DMS114 treated with DMSO at 0.1 percent for 48 hours (cell line): ENCODE measurements around the gene PRDM12.
"Not testable (repeated sequence)": the region's sequence is repeated elsewhere in the genome, so short reads cannot be mapped to it uniquely, and the experiment has no call there.

ENCODE experiments used
- DNase-seq: peaks from one replicate; lab custom pipeline; 2025; ENCODE audit not compliant: unreplicated experiment; lab: John Stamatoyannopoulos, UW

PRDM12 gene

DNA sequence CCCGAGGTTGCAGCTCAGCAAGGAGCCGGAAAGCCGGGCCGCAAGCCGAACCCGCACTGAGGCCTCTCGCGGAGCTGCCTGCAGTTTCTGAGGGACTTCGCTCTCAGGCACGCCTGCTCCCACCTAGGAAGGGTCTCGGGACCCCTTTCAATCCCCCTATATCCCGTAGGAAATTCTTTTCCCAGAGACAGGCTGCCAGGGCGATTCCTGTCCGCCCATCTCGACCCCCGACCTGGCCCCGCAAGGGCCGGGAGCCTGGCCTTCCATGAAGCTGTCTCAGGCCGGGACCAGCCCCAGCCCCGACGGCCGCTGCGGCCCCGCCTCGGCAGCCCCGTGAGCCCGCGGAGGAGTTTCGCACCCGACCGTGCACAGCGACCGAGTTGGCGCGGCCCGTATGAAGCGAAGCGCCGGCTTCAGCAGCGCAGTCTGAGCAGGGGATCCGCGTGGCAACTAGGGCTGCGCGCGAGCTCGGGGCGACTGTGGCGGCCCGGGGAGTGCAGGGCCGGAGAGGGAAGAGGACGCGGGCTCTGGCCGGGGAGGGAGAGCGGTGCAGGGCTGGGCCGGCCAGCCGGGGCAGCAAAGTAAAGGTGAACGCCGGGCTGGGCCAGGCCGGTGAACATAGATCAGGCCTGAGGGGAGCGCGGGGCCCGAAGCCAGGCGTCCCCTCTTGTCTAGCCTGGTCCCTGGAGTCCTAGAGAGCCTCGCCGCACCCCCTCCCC is 977 bp upstream of the PRDM12 start:
- DNase-seq, result no peak

DNA sequence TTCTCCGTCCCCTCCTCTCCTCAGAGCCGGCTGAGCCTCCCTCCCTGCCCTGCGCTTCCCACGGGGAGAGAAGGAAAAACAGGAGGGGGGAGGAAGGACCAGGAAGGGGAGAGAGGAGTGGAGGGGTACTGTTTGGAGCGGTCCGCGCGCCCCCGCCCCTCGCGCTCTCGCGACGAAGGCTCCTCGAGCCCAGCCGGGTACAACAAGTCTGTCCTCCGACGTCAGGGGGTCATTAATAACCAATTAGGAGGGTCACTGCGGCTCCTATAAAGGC is 480 bp upstream of the PRDM12 start:
- DNase-seq, result no peak

DNA sequence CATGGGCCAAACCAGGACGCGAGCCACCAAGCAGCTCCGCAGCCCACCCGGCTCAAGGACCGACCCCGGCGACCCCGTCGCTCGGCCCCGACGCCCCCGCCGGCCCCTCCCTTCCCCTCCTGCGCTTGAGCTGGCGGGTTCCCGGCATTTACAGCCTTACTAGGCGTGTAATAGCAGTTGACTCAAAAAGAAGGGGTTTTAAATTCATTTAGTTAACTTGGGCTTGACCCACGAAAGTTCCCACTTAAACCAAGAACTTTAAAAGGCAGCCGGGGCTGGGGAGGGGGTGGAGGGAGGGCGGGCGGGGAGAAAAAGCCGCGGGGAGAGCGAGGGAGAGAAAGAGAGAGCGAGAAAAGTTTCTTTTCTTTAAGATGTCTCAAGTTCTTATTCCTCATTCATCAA is 636 bp downstream of the PRDM12 start:
- no peak for DNase-seq

DNA sequence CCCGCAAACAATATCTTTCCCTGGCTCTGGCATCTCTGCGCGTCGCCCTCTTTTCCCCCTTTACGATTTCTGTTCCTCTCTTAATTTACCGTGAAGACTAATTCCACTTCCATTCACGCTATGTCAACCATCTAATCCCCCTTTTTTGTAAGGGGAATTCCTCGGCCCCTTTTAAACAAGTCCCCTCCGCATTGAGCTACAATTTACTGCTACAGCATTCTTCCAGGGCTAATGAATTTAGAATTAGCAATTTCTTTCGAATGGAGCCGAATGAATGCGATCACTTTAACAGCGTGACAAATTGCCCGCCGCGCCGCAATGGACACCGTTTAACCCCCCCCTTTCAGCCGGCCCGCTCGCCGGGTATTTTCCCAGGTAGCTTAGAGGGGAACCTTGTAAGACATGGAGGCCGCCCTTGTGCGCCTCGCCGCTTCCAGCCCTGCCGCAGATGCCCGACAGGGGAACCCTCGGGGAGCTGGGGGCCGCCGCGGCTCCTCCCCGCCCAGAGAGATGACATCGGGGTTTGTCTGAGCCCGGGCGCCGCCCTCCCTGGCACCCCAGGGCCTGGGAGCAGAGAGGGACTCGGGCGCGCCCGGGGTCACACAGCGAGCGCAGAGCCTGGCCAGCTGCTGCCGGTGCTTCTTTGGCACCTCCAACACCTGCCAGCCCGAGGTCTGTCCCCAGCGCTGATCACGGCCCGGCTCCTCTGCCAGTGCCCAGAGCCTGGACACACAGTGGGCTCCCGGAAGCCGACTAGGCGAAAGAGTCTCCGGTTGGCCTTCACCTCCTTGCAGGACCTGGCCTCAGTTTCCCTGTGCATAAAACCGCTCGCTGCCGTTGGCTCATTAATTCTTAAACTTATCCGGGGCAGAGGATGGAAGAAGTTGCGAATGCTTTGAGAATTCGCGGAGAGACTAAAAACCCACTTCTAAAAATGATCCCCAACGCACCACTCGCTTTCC is 1.3 kb downstream of the PRDM12 start:
- no peak for DNase-seq

- no peak for DNase-seq
Observed at GRCh38 chr9:130666393-130667119, 2.2 kb downstream of the PRDM12 start.

DNA sequence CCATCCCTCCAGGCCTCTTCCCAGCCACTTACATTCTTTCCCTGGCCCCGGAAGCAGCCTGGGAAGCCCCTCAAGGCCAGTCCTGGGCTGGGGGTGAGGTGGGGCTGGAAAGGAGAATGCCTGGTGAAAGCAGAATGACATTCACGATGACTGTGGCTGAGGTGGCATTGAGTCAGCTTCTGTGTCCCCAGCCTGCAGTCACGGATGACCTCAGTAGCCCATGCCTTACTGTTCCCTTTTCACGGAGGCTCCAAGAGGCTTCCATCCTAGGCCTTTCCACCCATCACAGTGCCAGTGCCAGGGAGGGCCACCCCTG is 2.7 kb downstream of the PRDM12 start:
- no peak for DNase-seq

- no peak for DNase-seq
Observed at GRCh38 chr9:130668196-130668595, 3.8 kb downstream of the PRDM12 start.

DNA sequence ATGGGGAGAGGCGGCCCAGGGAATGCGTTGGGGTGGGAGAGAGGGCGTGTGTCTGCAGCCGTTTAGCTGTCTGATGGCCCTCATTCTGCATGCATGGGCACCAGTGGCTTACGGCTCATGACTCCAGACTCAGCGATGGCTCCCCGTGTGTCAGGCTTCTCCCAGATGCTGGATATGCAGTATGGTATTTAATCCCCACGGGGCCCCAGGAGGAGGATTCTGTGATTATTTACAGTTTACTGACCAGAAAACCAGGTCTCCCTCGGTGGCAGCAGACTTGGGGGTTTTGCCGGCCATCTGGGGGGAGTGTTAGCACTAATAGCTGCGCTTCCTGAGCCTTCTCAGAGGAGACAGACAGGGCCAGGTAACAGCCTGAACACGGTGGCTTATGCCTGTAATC is 4.3 kb downstream of the PRDM12 start:
- DNase-seq, result no peak

DNA sequence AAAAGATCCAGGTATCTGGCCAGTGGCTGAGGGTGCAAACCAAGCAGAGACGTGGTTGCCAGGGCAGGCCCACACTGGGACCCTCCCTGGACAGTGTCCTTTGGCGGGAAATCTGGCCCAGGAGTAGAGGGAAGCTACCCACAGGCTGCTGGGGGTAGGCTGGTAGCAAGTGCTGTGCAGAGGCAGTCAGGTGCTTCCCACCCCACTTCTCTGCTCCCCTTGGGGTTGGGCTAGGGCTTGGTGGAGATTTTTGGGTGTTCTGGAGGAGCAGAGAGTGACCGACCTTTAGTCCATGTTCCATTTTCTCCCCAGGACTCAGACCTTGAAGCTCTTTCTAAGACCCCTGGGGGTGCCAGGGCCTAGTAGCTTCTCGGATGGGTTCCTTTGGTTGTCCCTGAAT is 5.6 kb downstream of the PRDM12 start:
- no peak for DNase-seq

GRCh38 chr9:130670644-130671043 is 6.2 kb downstream of the PRDM12 start:
- no peak for DNase-seq

GRCh38 chr9:130672466-130672865 is 8.1 kb downstream of the PRDM12 start:
- no peak for DNase-seq

DNA sequence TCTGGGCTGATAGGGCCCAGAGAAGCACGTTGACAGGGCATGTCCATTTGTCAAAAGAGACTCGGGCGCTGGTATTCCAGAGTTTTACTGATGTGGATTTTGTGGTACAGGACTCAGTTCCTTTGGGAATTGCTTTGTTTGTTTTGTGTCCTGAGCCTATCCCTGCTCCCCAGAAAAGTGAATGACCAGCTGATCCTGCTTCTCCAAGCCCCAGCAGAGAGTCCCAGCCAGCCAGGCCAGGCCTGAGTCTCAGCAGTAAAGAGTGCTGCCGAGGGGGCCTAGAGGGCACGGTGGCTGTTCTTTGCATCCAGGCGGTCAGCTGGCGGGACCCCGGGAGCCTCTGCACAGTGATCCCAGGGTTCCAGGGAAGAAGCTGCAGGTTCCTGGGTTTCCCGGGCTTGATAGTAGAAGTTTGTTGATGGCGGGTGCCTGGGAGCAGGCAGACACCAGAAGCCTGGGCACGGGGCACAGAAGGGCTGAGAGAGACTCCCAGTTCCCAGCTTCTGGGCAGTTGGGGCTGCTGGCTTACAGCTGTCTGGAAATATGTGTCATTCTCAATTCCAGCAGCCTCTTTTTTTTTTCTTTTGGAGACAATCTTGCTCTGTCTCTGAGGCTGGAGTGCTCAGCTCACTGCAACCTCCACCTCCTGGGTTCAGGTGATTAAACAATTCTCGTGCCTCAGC is 8.7 kb downstream of the PRDM12 start:
- no peak for DNase-seq

DNA sequence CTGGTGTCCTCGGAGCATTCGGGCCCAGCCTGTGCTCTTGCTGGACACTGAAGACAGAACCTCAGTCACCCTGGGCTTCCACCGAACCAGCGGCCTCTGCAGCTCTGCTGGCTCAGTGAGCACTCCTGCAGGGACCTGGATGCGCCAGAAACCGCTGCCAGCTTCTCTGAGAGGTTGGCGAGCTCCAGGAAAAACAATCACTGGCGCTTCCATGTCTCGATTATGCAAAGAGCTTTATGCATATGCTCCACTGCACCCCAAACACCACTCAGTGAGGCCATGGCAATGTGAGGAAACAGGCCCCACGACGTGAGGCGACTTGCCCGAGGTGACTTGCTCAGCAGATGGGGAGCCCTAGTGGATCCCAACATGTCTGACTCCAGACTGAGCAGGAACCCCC is 11.0 kb downstream of the PRDM12 start:
- no peak for DNase-seq

DNA sequence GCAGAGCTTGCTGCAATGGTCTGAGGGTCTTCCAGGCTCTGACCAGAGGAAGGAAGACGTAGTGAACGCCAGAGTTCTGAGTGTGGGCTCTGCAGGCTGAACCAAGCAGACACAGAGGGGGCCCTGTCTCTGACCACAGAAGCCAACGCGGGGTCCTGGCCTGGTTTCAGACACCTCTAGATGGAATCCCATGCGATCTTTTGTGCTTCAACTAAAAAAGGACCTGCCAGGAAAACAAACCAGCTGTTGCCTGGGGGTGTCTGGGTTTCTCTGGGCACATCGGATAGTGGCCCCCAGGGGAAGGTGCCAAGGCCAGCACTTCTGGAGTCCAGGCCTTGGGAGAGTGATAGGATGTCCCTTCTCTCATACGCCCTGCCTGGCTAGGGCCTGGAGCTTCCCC is 12.9 kb downstream of the PRDM12 start:
- DNase-seq, result no peak

GRCh38 chr9:130680836-130681768 is 16.7 kb downstream of the PRDM12 start:
- DNase-seq, result peak; percentile 50

DNA sequence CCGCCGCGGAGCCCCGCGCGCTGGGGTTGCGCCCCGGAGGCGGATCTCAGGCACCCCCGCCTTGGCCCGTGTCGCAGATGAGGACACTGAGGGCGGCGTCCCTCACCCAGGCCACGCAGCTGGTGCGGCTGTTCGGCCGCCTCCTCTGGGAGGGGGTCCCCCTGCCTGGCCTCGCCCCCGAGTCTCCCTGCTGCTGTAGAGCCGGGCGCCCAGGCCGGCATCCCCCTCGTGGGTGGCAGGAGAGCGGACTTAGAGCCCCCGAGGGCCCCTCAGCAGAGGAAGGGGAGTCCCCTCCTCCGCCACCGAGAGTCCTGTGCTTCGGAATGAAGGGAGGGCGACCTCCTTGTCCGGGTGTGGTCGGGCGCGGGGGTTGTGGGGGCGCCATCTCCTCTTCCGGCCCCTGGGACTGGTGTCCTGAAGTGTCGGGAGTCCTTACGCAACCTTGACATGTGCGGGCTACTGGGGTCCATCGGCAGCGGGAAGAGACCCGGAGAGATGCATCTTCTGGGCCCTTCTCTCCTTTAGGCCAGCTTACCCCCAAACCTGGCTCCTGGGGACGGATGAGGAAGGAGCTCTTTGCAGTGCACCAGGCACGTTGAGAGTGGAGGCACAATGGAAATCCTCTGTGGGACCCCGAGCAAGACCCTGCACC is 17.5 kb downstream of the PRDM12 start:
- DNase-seq, result no peak

DNA sequence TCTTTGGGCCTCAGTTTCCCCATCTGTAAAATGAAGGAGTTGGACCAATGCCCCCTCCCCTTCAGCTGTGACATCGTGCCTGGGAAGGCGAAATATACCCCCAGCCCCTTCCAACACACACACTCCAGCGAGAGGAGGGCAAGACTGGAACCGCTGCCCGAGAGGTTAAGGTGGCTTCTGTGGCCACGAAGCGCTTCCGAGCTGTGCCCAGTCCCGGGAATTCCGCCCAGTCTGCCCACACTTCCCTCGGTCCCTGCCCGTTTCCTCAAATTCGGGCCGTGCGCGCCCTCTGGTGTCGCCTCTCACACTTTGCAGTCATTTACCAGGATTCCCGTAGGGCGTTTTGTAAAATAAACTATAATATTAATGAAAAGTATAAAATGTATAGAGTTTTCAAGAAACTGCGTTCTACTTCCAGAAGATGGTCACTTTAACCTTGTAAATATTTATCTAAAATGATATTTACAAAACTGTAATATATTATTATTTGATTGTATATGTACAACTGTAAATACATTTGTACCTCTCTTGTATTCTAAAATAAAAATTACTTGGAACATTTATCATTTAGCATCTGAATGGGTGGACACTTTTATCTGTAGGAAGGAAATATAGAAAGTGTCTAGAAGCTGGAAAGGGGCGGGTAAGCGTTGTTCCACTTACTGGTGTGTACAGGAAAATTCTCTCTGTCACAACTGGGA is 18.2 kb downstream of the PRDM12 start:
- peak; percentile 60 for DNase-seq

GRCh38 chr9:130685104-130685503 is 20.7 kb downstream of the PRDM12 start:
- DNase-seq, result no peak

- not testable (repeated sequence) for DNase-seq
Observed at GRCh38 chr9:130685945-130686344, 21.6 kb downstream of the PRDM12 start.
